ENCODE results near the gene ABCA4.
A peak's percentile ranks its signal among the peaks of the same experiment; 100 is the strongest.

ABCA4 gene

GRCh38 chr1:94042388-94042787 is 78.6 kb downstream of the ABCA4 start:
- peak overlapping the region; percentile 85 for H2BK12ac ChIP-seq (ENCODE audit: low read length)
- no peak overlapping the region for H3K4me3 ChIP-seq (ENCODE audit: low read depth, low read length)
- no CpG with 5 or more reads among the region's 1 CpG for WGBS (ENCODE audit: extremely low coverage, insufficient coverage, insufficient read length)
- H3K9ac ChIP-seq (ENCODE audit: low read length): no peak overlapping the region
- H4K91ac ChIP-seq (ENCODE audit: low read depth, low read length): peak overlapping the region; percentile 17
- peak overlapping the region; percentile 27 for H4K8ac ChIP-seq (ENCODE audit: low read depth, low read length)
- H3K4me1 ChIP-seq (ENCODE audit: control insufficient read depth in 1 of 2, insufficient read depth in 2 of 2, low read length in 2 of 2): peaks cover 26 to 31% of the 10 kb centered on the region in 2 experiments
- no peaks in the 10 kb centered on the region for H3K27me3 ChIP-seq (ENCODE audit: insufficient read depth, low read length)
- H3K4ac ChIP-seq (ENCODE audit: low read depth, low read length): no peak overlapping the region
- H3K79me2 ChIP-seq (ENCODE audit: control insufficient read depth, insufficient read depth, low read length, poor library complexity): peaks cover 4% of the 10 kb centered on the region
- peak overlapping the region; percentile 49 for H2AK5ac ChIP-seq (ENCODE audit: low read length)
- no peak overlapping the region for H2BK5ac ChIP-seq (ENCODE audit: low read depth, low read length, poor library complexity)
- no peak overlapping the region for H3K27ac ChIP-seq (ENCODE audit: low read depth, low read length)
- H4K12ac ChIP-seq (ENCODE audit: low read depth, low read length): no peak overlapping the region
- H3K23ac ChIP-seq (ENCODE audit: low read length): no peak overlapping the region
- H2BK120ac ChIP-seq (ENCODE audit: insufficient read depth, low read length, poor library complexity): peak overlapping the region; percentile 12
- H3K18ac ChIP-seq (ENCODE audit: low read length): no peak overlapping the region
- H3K9me3 ChIP-seq (ENCODE audit: insufficient read depth, low read depth, low read length): no peaks in the 10 kb centered on the region
- peak overlapping the region; percentile 51 for H3K14ac ChIP-seq (ENCODE audit: low read length)
- peaks cover 4% of the 10 kb centered on the region in 2 experiments for H3K36me3 ChIP-seq (ENCODE audit: control insufficient read depth in 1 of 2, insufficient read depth in 2 of 2, low read length in 2 of 2)
- no peak overlapping the region for H2AFZ ChIP-seq (ENCODE audit: insufficient read depth, low read length, poor library complexity)
- H3K4me2 ChIP-seq (ENCODE audit: low read length): no peak overlapping the region
- DNase-seq: no peak
- peaks cover 37% of the 10 kb centered on the region for H3K79me1 ChIP-seq (ENCODE audit: low read length)

GRCh38 chr1:94039871-94040569 is 80.9 kb downstream of the ABCA4 start:
- no peaks in the 10 kb centered on the region for H3K27me3 ChIP-seq (ENCODE audit: insufficient read depth, low read length)
- peak overlapping the region; percentile 18 for H2AK5ac ChIP-seq (ENCODE audit: low read length)
- peak overlapping the region; percentile 0 for H3K18ac ChIP-seq (ENCODE audit: low read length)
- peaks cover 4% of the 10 kb centered on the region in 2 experiments for H3K36me3 ChIP-seq (ENCODE audit: control insufficient read depth in 1 of 2, insufficient read depth in 2 of 2, low read length in 2 of 2)
- no peak for DNase-seq
- H2BK12ac ChIP-seq (ENCODE audit: low read length): peak overlapping the region; percentile 46
- no peak overlapping the region for H3K4me3 ChIP-seq (ENCODE audit: low read depth, low read length)
- peak overlapping the region; percentile 27 for H4K91ac ChIP-seq (ENCODE audit: low read depth, low read length)
- H3K4ac ChIP-seq (ENCODE audit: low read depth, low read length): no peak overlapping the region
- no peak overlapping the region for H2AFZ ChIP-seq (ENCODE audit: insufficient read depth, low read length, poor library complexity)
- H3K27ac ChIP-seq (ENCODE audit: low read depth, low read length): no peak overlapping the region
- H3K79me1 ChIP-seq (ENCODE audit: low read length): peaks cover 26% of the 10 kb centered on the region
- no peaks in the 10 kb centered on the region for H3K9me3 ChIP-seq (ENCODE audit: insufficient read depth, low read depth, low read length)
- H3K14ac ChIP-seq (ENCODE audit: low read length): peak overlapping the region; percentile 7
- H4K8ac ChIP-seq (ENCODE audit: low read depth, low read length): no peak overlapping the region
- no peak overlapping the region for H4K12ac ChIP-seq (ENCODE audit: low read depth, low read length)
- H2BK120ac ChIP-seq (ENCODE audit: insufficient read depth, low read length, poor library complexity): peak overlapping the region; percentile 9
- no peak overlapping the region for H3K23ac ChIP-seq (ENCODE audit: low read length)
- H3K79me2 ChIP-seq (ENCODE audit: control insufficient read depth, insufficient read depth, low read length, poor library complexity): peaks cover 4% of the 10 kb centered on the region
- no CpG with 5 or more reads among the region's 11 CpGs for WGBS (ENCODE audit: extremely low coverage, insufficient coverage, insufficient read length)
- H2BK5ac ChIP-seq (ENCODE audit: low read depth, low read length, poor library complexity): no peak overlapping the region
- no peak overlapping the region for H3K4me2 ChIP-seq (ENCODE audit: low read length)
- H3K9ac ChIP-seq (ENCODE audit: low read length): no peak overlapping the region
- H3K4me1 ChIP-seq (ENCODE audit: control insufficient read depth in 1 of 2, insufficient read depth in 2 of 2, low read length in 2 of 2): peaks cover 20 to 25% of the 10 kb centered on the region in 2 experiments

- peaks cover 4% of the 10 kb centered on the region in 2 experiments for H3K36me3 ChIP-seq (ENCODE audit: control insufficient read depth in 1 of 2, insufficient read depth in 2 of 2, low read length in 2 of 2)
- H3K27me3 ChIP-seq (ENCODE audit: insufficient read depth, low read length): no peaks in the 10 kb centered on the region
- H3K4me1 ChIP-seq (ENCODE audit: control insufficient read depth in 1 of 2, insufficient read depth in 2 of 2, low read length in 2 of 2): peaks cover 15 to 20% of the 10 kb centered on the region in 2 experiments
- peak overlapping the region; percentile 40 for H2BK120ac ChIP-seq (ENCODE audit: insufficient read depth, low read length, poor library complexity)
- H3K79me2 ChIP-seq (ENCODE audit: control insufficient read depth, insufficient read depth, low read length, poor library complexity): peaks cover 2% of the 10 kb centered on the region
- no peak overlapping the region for H2AFZ ChIP-seq (ENCODE audit: insufficient read depth, low read length, poor library complexity)
- H3K23ac ChIP-seq (ENCODE audit: low read length): no peak overlapping the region
- H3K4ac ChIP-seq (ENCODE audit: low read depth, low read length): no peak overlapping the region
- H2BK5ac ChIP-seq (ENCODE audit: low read depth, low read length, poor library complexity): no peak overlapping the region
- no peak overlapping the region for H3K4me3 ChIP-seq (ENCODE audit: low read depth, low read length)
- no peak overlapping the region for H3K9ac ChIP-seq (ENCODE audit: low read length)
- peaks cover 21% of the 10 kb centered on the region for H3K79me1 ChIP-seq (ENCODE audit: low read length)
- no CpG with 5 or more reads among the region's 4 CpGs for WGBS (ENCODE audit: extremely low coverage, insufficient coverage, insufficient read length)
- H4K12ac ChIP-seq (ENCODE audit: low read depth, low read length): no peak overlapping the region
- no peak overlapping the region for H3K27ac ChIP-seq (ENCODE audit: low read depth, low read length)
- DNase-seq: peak; percentile 35 to 84
- no peak overlapping the region for H4K8ac ChIP-seq (ENCODE audit: low read depth, low read length)
- no peak overlapping the region for H3K18ac ChIP-seq (ENCODE audit: low read length)
- H2AK5ac ChIP-seq (ENCODE audit: low read length): no peak overlapping the region
- no peak overlapping the region for H3K14ac ChIP-seq (ENCODE audit: low read length)
- H2BK12ac ChIP-seq (ENCODE audit: low read length): peak overlapping the region; percentile 72
- no peaks in the 10 kb centered on the region for H3K9me3 ChIP-seq (ENCODE audit: insufficient read depth, low read depth, low read length)
- peak overlapping the region; percentile 60 for H4K91ac ChIP-seq (ENCODE audit: low read depth, low read length)
- H3K4me2 ChIP-seq (ENCODE audit: low read length): no peak overlapping the region
Observed at GRCh38 chr1:94039514-94039870, 81.5 kb downstream of the ABCA4 start.

GRCh38 chr1:94038511-94038910 is 82.4 kb downstream of the ABCA4 start:
- Histone ChIP-seq H2AK5ac (ENCODE audit: low read length) (no peak overlapping the region), H2AFZ (ENCODE audit: insufficient read depth, low read length, poor library complexity) (no peak overlapping the region), H2BK12ac (ENCODE audit: low read length) (no peak overlapping the region), H3K27me3 (ENCODE audit: insufficient read depth, low read length) (no peaks in the 10 kb centered on the region), H3K36me3 (ENCODE audit: control insufficient read depth in 1 of 2, insufficient read depth in 2 of 2, low read length in 2 of 2) (peaks cover 4% of the 10 kb centered on the region in 2 experiments), H3K4me3 (ENCODE audit: low read depth, low read length) (no peak overlapping the region), H3K27ac (ENCODE audit: low read depth, low read length) (peak overlapping the region; percentile 65), H3K79me2 (ENCODE audit: control insufficient read depth, insufficient read depth, low read length, poor library complexity) (no peaks in the 10 kb centered on the region), H3K14ac (ENCODE audit: low read length) (no peak overlapping the region), H3K9ac (ENCODE audit: low read length) (no peak overlapping the region), H3K18ac (ENCODE audit: low read length) (no peak overlapping the region), H3K23ac (ENCODE audit: low read length) (no peak overlapping the region), H3K4ac (ENCODE audit: low read depth, low read length) (no peak overlapping the region), H4K12ac (ENCODE audit: low read depth, low read length) (no peak overlapping the region), H3K79me1 (ENCODE audit: low read length) (peaks cover 20% of the 10 kb centered on the region), H4K8ac (ENCODE audit: low read depth, low read length) (no peak overlapping the region), H3K4me1 (ENCODE audit: control insufficient read depth in 1 of 2, insufficient read depth in 2 of 2, low read length in 2 of 2) (peaks cover 17 to 21% of the 10 kb centered on the region in 2 experiments), H3K9me3 (ENCODE audit: insufficient read depth, low read depth, low read length) (no peaks in the 10 kb centered on the region), H2BK120ac (ENCODE audit: insufficient read depth, low read length, poor library complexity) (no peak overlapping the region), H3K4me2 (ENCODE audit: low read length) (no peak overlapping the region), H4K91ac (ENCODE audit: low read depth, low read length) (no peak overlapping the region), H2BK5ac (ENCODE audit: low read depth, low read length, poor library complexity) (no peak overlapping the region)
- DNase-seq: no peak
- WGBS (ENCODE audit: extremely low coverage, insufficient coverage, insufficient read length): no CpG with 5 or more reads among the region's 3 CpGs
